Activated CD4-positive, alpha-beta T cell treated with anti-CD3 and anti-CD28 coated beads, Interleukin-2, amount 10 ng/mL, durations not matched to agents 7 days and 5 days (primary cell): ENCODE measurements around the gene SBF2. TPM values are rescaled to one million over a fixed set of nuclear protein-coding genes. Genes with fewer than 3 reads are reported as not detected.
A peak's percentile ranks its signal among the peaks of the same experiment; 100 is the strongest.

ENCODE experiments used
- CTCF ChIA-PET: fragments of 350-600 bp; sonication (Branson Sonifier 250); formaldehyde crosslinking; loops from one replicate; lab custom pipeline; 2021; ENCODE audit warnings: antibody characterized with exemption; lab: Charles Lee
- POLR2A ChIA-PET: fragments of 350-600 bp; sonication (Branson Sonifier 250); formaldehyde crosslinking; loops from one replicate; lab custom pipeline; 2021; ENCODE audit warnings: antibody characterized with exemption; lab: Charles Lee
- DNase-seq: peaks from one replicate; pipeline ENCODE4 v3.0.0-alpha.2; 2020
- H3K27ac Mint-ChIP-seq: one replicate; pipeline ENCODE4 v1.8.0; 2021; ENCODE audit warnings: mild to moderate bottlenecking, moderate library complexity, mixed read lengths
- H3K27me3 Mint-ChIP-seq: one replicate; pipeline ENCODE4 v1.8.0; 2021; ENCODE audit warnings: mixed read lengths
- H3K36me3 Mint-ChIP-seq: one replicate; pipeline ENCODE4 v1.8.0; 2021; ENCODE audit warnings: low read depth, mixed read lengths
- H3K4me1 Mint-ChIP-seq: one replicate; pipeline ENCODE4 v1.8.0; 2021; ENCODE audit warnings: mixed read lengths
- H3K4me3 Mint-ChIP-seq: one replicate; pipeline ENCODE4 v1.8.0; 2021; ENCODE audit warnings: mild to moderate bottlenecking, moderate library complexity, mixed read lengths
- H3K9me3 Mint-ChIP-seq: one replicate; pipeline ENCODE4 v1.8.0; 2021; ENCODE audit warnings: mixed read lengths
- total RNA-seq, 2 experiments: library from RNA; stranded (reverse); gene quantifications; one replicate each; pipeline ENCODE4 v1.2.3, GENCODE V29; 2021

Gene SBF2
- total RNA-seq, 2 experiments from 2014 or later: 3.2 to 3.7 TPM

DNA sequence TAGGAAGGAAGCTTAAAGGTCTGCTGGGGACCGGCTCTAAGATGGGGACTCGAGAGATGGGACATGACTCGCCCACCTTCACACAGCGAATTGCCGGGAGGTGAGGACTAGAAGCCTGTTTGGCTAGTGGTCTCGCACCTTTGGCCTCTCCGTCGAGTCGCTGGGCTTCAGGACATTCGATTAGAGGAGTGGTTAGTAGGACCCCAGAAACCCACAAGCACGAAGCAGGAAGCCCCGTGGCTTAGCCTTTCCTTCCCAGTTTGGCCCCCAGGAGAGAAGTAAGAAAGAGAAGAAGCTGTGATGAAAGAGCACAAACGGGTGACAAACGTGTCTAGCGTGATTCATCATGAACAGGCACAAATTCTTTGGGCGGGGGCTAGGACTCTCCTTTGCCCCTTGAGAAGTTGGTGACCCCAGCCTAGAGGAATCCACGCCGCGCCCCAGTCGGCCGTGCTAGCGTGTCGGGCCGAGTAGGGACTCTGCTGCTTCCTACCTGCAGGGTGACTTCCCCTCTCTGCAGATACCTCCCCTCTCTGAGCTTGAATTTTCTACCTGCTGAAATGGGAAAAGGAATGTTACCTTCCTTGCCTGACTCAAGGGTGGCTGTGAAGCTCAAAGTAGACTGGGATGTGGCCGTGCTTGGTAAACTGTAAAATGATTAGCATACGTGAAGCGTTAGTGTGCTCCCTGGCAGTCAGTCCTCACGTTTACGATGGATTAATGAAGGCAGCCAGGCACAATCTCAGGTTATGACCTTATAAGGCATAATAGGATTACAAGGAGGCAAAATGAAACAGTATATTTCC, 9.7 kb upstream of the SBF2 start:
- Mint-ChIP-seq H3K27ac (peak overlapping the region; percentile 73), H3K27me3 (peaks cover 77% of the 10 kb centered on the region), H3K36me3 (peaks cover 4% of the 10 kb centered on the region), H3K4me3 (peak overlapping the region; percentile 89), H3K9me3 (no peaks in the 10 kb centered on the region), H3K4me1 (peaks cover 55% of the 10 kb centered on the region)
- ChIA-PET CTCF (interaction anchor here (0.8 to 3.5 kb wide), 13 partner anchors 7 to 554 kb away, joined by 3 to 15 read pairs (median 4); no protein-coding TSS in a partner anchor), POLR2A (no interaction called here)
- peak; percentile 11 for DNase-seq

DNA sequence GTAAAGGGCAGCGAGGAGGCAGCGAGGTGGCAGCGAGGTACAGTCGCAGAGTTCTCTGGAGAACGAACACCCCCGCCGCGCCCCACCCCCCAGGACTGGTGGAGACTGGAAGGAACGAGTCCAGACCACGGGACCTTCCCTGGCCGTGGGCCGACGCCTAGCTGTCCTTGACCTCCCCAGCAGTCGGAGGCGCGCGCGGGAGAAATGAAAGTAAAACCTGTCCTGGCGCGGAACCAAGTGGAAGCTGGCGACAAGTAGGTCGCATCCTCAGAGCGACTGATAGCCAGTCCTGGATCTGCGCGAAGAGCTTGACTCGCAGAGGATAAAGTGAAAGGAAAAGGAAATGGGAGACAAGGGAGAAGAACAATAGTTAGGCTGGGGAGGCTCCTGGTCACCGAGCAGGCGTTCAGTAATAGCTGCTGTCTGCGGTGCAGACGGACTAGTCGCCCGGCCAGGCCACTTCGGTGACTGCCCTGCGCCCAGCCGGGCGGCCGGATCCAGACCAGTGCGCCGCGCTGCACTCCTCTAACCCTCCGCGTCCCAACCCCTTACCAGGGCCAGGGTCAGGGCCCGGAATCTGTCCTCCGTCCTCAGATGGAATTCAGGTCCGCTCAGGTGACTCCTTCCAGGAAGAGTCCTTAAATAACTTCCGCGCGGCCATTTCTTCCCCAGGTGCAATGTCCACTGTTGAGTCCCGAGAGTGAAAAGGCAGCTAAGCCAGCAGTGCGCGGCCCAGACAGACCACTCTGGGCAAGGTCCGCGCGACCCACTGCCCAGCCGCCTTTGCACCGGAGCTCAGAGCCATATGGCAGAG, 8.9 kb upstream of the SBF2 start:
- Mint-ChIP-seq H3K4me1 (peaks cover 54% of the 10 kb centered on the region), H3K36me3 (peaks cover 4% of the 10 kb centered on the region), H3K9me3 (no peaks in the 10 kb centered on the region), H3K27me3 (peaks cover 74% of the 10 kb centered on the region), H3K27ac (peak overlapping the region; percentile 73), H3K4me3 (peak overlapping the region; percentile 89)
- POLR2A ChIA-PET: interaction anchor here (0.6 kb wide), 1 partner anchor 152 kb away, joined by 3 read pairs; the partner anchor contains the start of gene AMPD3
- CTCF ChIA-PET: interaction anchor here (0.5 to 3.5 kb wide), 10 partner anchors 8 to 782 kb away, joined by 3 to 15 read pairs (median 4); no protein-coding TSS in a partner anchor
- peak; percentile 78 for DNase-seq

- Mint-ChIP-seq H3K9me3 (no peaks in the 10 kb centered on the region), H3K27ac (peak overlapping the region; percentile 73), H3K4me1 (peaks cover 52% of the 10 kb centered on the region), H3K4me3 (peak overlapping the region; percentile 89), H3K27me3 (peaks cover 74% of the 10 kb centered on the region), H3K36me3 (peaks cover 4% of the 10 kb centered on the region)
- CTCF ChIA-PET: interaction anchor here (1.0 to 1.6 kb wide), 6 partner anchors 9 to 735 kb away, joined by 3 to 4 read pairs (median 4); no protein-coding TSS in a partner anchor
- POLR2A ChIA-PET: no interaction called here
- DNase-seq: no peak
Observed at GRCh38 chr11:10302359-10302743, 8.3 kb upstream of the SBF2 start.

DNA sequence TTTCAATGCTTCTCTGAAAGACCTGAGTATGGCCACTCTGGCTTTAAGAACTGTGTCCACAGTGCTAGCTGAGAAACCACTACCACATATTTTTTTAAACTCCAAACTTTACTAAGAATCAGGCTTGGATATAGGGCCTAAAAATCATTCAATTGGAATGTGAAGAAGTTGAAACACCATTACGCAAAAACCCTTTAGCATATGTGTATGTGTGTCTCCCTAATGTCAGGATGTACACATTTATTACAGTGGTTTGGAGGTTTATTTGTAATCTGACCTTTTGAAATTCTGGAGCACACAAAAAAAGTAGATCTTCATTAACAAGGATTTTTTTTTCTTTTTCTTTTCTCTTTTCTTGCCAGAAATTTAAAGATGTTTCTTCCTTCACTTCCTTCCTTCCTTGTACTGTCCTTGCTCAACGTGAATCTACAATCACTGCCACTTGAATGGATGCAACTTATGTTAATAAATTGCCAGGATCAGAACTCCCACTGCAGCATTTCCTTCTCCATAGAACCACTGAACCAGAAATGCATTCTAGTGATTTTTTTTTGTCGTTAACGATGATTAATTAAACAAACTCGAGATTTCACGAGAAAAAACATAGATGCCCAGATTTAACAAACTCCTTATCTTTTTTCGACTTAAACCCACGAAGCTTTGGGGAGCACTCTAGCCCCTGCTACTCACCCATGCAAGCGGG, 7.8 kb upstream of the SBF2 start:
- Mint-ChIP-seq H3K36me3 (peaks cover 2% of the 10 kb centered on the region), H3K4me3 (peak overlapping the region; percentile 89), H3K9me3 (no peaks in the 10 kb centered on the region), H3K4me1 (peaks cover 48% of the 10 kb centered on the region), H3K27ac (no peak overlapping the region), H3K27me3 (peaks cover 74% of the 10 kb centered on the region)
- POLR2A ChIA-PET: no interaction called here
- DNase-seq: no peak
- CTCF ChIA-PET: interaction anchor here (1.0 to 1.6 kb wide), 5 partner anchors 9 to 735 kb away, joined by 3 to 4 read pairs (median 4); no protein-coding TSS in a partner anchor

GRCh38 chr11:10298342-10298741, 4.3 kb upstream of the SBF2 start:
- ChIA-PET POLR2A (no interaction called here), CTCF (interaction anchor here (0.8 to 4.6 kb wide), 4 partner anchors 10 to 540 kb away, joined by 3 to 22 read pairs (median 4); no protein-coding TSS in a partner anchor)
- peak; percentile 77 for DNase-seq
- Mint-ChIP-seq H3K27ac (no peak overlapping the region), H3K4me1 (peaks cover 31% of the 10 kb centered on the region), H3K4me3 (no peak overlapping the region), H3K9me3 (no peaks in the 10 kb centered on the region), H3K27me3 (peaks cover 66% of the 10 kb centered on the region), H3K36me3 (peaks cover 2% of the 10 kb centered on the region)

DNA sequence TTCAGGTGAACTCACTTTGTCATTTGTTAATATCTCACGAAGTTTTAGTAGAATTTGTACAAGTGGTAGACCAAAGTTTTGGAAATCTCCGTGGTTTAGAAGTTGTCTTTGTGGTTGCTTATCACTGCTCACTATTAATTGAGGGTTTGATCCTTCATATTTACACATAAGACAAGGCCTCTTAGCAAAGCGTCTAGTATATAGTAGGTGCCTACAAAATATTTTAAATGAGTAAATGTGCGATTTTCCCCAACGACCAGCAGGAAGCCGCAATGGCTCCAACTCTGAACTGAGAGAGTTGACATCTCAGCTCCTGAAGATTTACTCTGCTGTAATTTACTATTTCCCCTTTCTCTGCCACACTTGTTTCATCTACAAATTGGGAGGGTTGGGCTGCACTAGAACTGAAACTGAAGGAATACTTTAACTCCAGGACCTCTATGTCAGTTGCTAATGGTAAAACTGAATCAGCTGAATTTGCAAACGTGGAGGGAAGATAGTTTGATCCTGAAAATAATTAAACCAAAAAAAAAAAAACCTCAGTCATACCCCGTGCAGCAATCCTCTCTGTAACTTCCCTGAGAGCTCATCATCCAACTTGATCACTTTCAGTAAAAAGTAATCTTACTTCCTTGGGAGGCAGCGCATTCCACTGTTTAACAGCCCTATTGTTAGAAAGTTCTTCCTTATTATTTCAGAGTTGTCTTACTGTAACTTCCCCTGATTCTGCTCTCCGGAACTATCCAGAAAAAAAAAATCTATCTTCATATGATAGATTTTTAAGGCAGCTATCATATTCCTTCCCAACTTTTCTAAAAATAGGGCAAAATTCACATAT, 1.3 kb upstream of the SBF2 start:
- H3K4me1 Mint-ChIP-seq: peaks cover 35% of the 10 kb centered on the region
- H3K9me3 Mint-ChIP-seq: no peaks in the 10 kb centered on the region
- no peaks in the 10 kb centered on the region for H3K36me3 Mint-ChIP-seq
- CTCF ChIA-PET: interaction anchor here (0.6 to 4.6 kb wide), 5 partner anchors 9 to 441 kb away, joined by 3 to 22 read pairs (median 6); partner anchors contain the start of gene ADM
- no peak overlapping the region for H3K27ac Mint-ChIP-seq
- peak overlapping the region; percentile 59 for H3K4me3 Mint-ChIP-seq
- DNase-seq: no peak
- H3K27me3 Mint-ChIP-seq: peaks cover 61% of the 10 kb centered on the region
- POLR2A ChIA-PET: no interaction called here

DNA sequence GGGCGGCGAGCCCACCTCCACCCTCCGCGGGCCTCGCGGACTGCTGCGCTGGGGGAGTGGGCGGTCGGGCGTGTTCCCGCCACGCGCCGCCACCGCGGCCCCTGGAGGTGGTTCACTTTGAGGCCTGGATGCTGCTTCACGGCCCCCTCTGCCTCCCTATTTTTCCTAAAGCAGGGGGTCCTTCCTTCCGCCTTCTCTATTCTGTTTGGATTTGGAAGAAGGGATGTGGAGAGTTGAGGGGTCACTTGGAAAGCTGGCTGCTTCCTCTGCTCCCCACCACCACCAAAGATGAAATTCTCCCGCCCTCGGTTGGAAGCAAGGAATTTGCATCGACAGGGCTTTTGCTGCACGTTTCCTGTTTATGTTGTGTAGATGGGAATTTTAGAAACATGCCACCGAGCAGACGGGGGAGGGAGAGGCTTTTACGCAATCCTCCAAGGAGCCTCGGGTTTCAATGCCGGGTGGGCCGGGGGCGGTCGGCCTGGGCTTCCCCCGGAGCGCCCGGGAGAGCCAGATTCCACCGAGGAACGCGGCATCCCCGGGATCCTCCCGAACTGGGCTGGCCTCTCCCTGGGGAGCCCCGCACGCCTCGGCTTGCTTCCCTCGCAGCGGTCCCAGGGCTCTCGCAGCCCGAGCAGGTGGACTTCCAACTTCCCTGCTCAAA, 403 bp upstream of the SBF2 start:
- ChIA-PET CTCF (interaction anchor here (0.5 to 4.6 kb wide), 4 partner anchors 10 to 66 kb away, joined by 3 to 22 read pairs (median 6); partner anchors contain the start of gene ADM), POLR2A (no interaction called here)
- H3K27ac Mint-ChIP-seq: no peak overlapping the region
- H3K27me3 Mint-ChIP-seq: peaks cover 57% of the 10 kb centered on the region
- H3K4me3 Mint-ChIP-seq: peak overlapping the region; percentile 65
- no peaks in the 10 kb centered on the region for H3K36me3 Mint-ChIP-seq
- no peak for DNase-seq
- no peaks in the 10 kb centered on the region for H3K9me3 Mint-ChIP-seq
- H3K4me1 Mint-ChIP-seq: peaks cover 34% of the 10 kb centered on the region

DNA sequence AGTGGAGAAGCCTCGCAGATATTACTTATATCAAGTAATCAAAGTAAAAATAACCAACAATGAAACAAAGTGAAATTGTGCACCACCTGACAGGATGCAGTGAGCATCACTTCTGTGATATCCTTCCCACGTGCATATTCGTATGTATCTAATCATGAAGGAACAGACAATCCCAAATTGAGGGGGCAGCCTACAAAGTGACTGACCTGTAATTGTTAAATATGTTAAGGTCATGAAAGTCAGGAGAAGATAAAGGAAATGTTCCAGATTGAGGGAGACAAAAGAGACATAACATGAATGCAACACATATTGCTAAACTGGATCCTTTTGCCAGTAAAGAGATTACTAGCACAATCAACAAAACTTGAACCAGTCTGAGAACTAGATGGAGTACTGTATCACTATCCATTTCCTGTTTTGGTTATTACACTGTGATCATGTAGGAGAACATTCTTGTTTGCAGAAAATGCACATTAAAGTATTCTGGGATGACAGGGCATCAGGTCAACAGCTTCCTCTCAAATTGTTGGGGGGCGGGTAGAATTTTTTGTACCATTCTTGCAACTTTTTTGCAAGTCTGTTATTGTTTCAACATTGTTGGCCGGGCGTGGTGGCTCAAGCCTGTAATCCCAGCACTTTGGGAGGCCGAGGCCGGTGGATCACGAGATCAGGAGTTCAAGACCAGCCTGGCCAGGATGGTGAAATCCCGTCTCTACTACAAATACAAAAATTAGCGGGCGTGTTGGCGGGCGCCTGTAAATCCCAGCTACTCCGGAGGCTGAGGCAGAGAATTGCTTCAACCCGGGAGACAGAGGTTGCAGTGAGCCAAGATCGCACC, 2.0 kb downstream of the SBF2 start:
- POLR2A ChIA-PET: no interaction called here
- Mint-ChIP-seq H3K27me3 (peaks cover 45% of the 10 kb centered on the region), H3K4me3 (peak overlapping the region; percentile 28), H3K4me1 (peaks cover 22% of the 10 kb centered on the region), H3K36me3 (no peaks in the 10 kb centered on the region), H3K27ac (no peak overlapping the region), H3K9me3 (no peaks in the 10 kb centered on the region)
- CTCF ChIA-PET: interaction anchor here (1.1 to 1.4 kb wide), 2 partner anchors 10 to 11 kb away, joined by 3 to 4 read pairs; no protein-coding TSS in a partner anchor
- DNase-seq: no peak

DNA sequence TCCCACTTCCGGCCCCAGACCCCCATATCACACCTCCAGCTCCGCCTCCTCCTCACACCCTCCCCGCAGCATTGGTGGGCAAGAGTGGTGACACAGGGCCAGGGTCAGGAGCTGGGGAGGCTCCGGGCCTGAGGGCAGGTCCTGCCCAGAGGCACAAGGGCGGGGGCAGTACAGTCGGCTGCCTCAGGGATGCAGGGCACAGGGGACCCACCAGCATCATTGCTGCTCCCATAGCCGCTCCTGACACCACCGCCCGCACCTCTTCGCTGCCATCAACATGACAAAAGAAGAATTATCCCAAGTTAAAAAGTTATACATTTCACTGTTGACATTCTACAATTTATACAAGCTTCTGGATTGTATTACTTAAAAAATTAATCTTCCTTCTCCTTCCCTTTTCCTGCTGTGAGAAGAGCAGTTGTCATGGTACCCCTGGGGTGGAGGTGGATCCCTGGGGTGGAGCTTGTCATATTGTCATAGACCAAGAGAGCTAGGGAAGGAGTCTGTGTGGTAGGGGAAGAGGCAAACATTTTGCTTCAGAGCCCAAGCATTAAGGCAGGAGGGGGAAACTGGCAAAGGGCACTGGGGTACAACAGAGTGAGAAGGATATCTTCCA, 4.1 kb downstream of the SBF2 start:
- ChIA-PET POLR2A (no interaction called here), CTCF (interaction anchor here (1.0 kb wide), 1 partner anchor 18 kb away, joined by 3 read pairs; no protein-coding TSS in a partner anchor)
- H3K27ac Mint-ChIP-seq: no peak overlapping the region
- no peak overlapping the region for H3K4me3 Mint-ChIP-seq
- no peak for DNase-seq
- H3K9me3 Mint-ChIP-seq: no peaks in the 10 kb centered on the region
- H3K36me3 Mint-ChIP-seq: no peaks in the 10 kb centered on the region
- peaks cover 20% of the 10 kb centered on the region for H3K4me1 Mint-ChIP-seq
- peaks cover 29% of the 10 kb centered on the region for H3K27me3 Mint-ChIP-seq
